Lower leg skin (tissue), 3 donors: ENCODE data around the gene GREB1.

Experiments used
- CTCF ChIP-seq, 3 donors: fragments of 450-650 bp; IDR thresholded peaks; one replicate each; pipeline ENCODE4 v1.5.1; 2016; ENCODE audit warnings: antibody characterized with exemption in 3 of 3, mild to moderate bottlenecking in 3 of 3, moderate library complexity in 2 of 3
- POLR2A ChIP-seq, 2 donors: fragments of 450-650 bp; IDR thresholded peaks; one replicate each; pipeline ENCODE4 v1.6.1; 2016 to 2017; ENCODE audit warnings: antibody characterized with exemption in 2 of 2, mild to moderate bottlenecking in 1 of 2, moderate library complexity in 1 of 2

- TF ChIP-seq POLR2A (IDR thresholded peaks at IDR 0.05) (no peak), CTCF (IDR thresholded peaks at IDR 0.05) (no peak)
Measured at GRCh38 chr2:11562011-11562410, 28.2 kb downstream of the GREB1 start.
